WTC11 (cell line): ENCODE results near the gene HNRNPM. TPM values are rescaled to one million over a fixed set of nuclear protein-coding genes. Genes with fewer than 3 reads are reported as not detected.

Source experiments
- ATAC-seq: fragments of 200-7000 bp; cut with Tn5 transposase; 2 replicates; pipeline ENCODE4 v1.10.0; 2021; ENCODE audit warnings: mild to moderate bottlenecking, moderate library complexity
- CTCF ChIA-PET: fragments of 300-600 bp; sonication (Branson Sonifier 250); formaldehyde crosslinking; loops from one replicate; lab custom pipeline; 2021; ENCODE audit warnings: antibody characterized with exemption; lab: Charles Lee
- POLR2A ChIA-PET: fragments of 350-600 bp; sonication (Branson Sonifier 250); formaldehyde crosslinking; loops from one replicate; lab custom pipeline; 2021; ENCODE audit warnings: antibody characterized with exemption; lab: Charles Lee
- DNase-seq: peaks from one replicate; pipeline ENCODE4 v3.0.0; 2021; ENCODE audit warnings: low spot score
- H3K27ac Mint-ChIP-seq: 2 replicates; pipeline ENCODE4 v1.8.0; 2021; ENCODE audit warnings: mixed read lengths
- H3K27me3 Mint-ChIP-seq: 2 replicates; pipeline ENCODE4 v1.8.0; 2021; ENCODE audit warnings: low read depth, mild to moderate bottlenecking, moderate library complexity, mixed read lengths
- H3K36me3 Mint-ChIP-seq: 2 replicates; pipeline ENCODE4 v1.8.0; 2021; ENCODE audit warnings: mixed read lengths
- H3K4me1 Mint-ChIP-seq: 2 replicates; pipeline ENCODE4 v1.8.0; 2022; ENCODE audit warnings: mixed read lengths
- H3K4me3 Mint-ChIP-seq: 2 replicates; pipeline ENCODE4 v1.8.0; 2021; ENCODE audit warnings: mild to moderate bottlenecking, moderate library complexity, mixed read lengths
- H3K9me3 Mint-ChIP-seq: 2 replicates; pipeline ENCODE4 v1.8.0; 2021; ENCODE audit warnings: mixed read lengths
- ATF1 ChIP-seq: sonication (generic); formaldehyde crosslinking; IDR thresholded peaks from 2 replicates; pipeline ENCODE4 v1.8.1; 2023; ENCODE audit warnings: mild to moderate bottlenecking, moderate library complexity, missing genetic modification reagents
- CREB1 ChIP-seq: sonication (generic); formaldehyde crosslinking; IDR thresholded peaks from 2 replicates; pipeline ENCODE4 v1.8.0; 2023; ENCODE audit warnings: mild to moderate bottlenecking, missing genetic modification reagents
- CTCF ChIP-seq: fragments of 200-600 bp; IDR thresholded peaks from 2 replicates; pipeline ENCODE4 v1.8.0; 2022; ENCODE audit warnings: antibody characterized with exemption
- ELF4 ChIP-seq: sonication (generic); formaldehyde crosslinking; IDR thresholded peaks from 2 replicates; pipeline ENCODE4 v1.8.1; 2022; ENCODE audit warnings: low read depth, mild to moderate bottlenecking, moderate library complexity, missing genetic modification reagents
- EMX1 ChIP-seq: fragments of 250-450 bp; sonication (Bioruptor Pico); IDR thresholded peaks from 2 replicates; pipeline ENCODE4 v1.8.0; 2021; ENCODE audit warnings: mild to moderate bottlenecking
- ETV6 ChIP-seq: sonication (generic); formaldehyde crosslinking; IDR thresholded peaks from 2 replicates; pipeline ENCODE4 v1.8.1; 2022; ENCODE audit warnings: mild to moderate bottlenecking, missing genetic modification reagents
- FOXJ3 ChIP-seq: sonication (generic); formaldehyde crosslinking; IDR thresholded peaks from 2 replicates; pipeline ENCODE4 v1.9.0; 2021; ENCODE audit warnings: missing genetic modification reagents, mild to moderate bottlenecking, borderline replicate concordance
- GRHL2 ChIP-seq: fragments of 250-450 bp; sonication (Bioruptor Pico); IDR thresholded peaks from 2 replicates; pipeline ENCODE4 v1.8.0; 2022; ENCODE audit warnings: mild to moderate bottlenecking, moderate library complexity; ENCODE audit not compliant: insufficient replicate concordance, severe bottlenecking
- HMGA2 ChIP-seq: fragments of 250-450 bp; sonication (Bioruptor Pico); IDR thresholded peaks from 2 replicates; pipeline ENCODE4 v1.4.0; 2021; ENCODE audit warnings: mild to moderate bottlenecking, moderate library complexity
- KAT7 ChIP-seq: sonication (generic); formaldehyde crosslinking; IDR thresholded peaks from 2 replicates; pipeline ENCODE4 v1.8.1; 2023; ENCODE audit warnings: missing genetic modification reagents, mild to moderate bottlenecking, borderline replicate concordance
- NR3C1 ChIP-seq: sonication (generic); formaldehyde crosslinking; conservative IDR thresholded peaks from 2 replicates; pipeline ENCODE4 v1.8.1; 2023; ENCODE audit warnings: low read depth, mild to moderate bottlenecking, missing genetic modification reagents
- TEAD4 ChIP-seq: sonication (generic); formaldehyde crosslinking; IDR thresholded peaks from 2 replicates; pipeline ENCODE4 v1.8.0; 2022; ENCODE audit warnings: mild to moderate bottlenecking, missing genetic modification reagents
- USF1 ChIP-seq: sonication (generic); formaldehyde crosslinking; IDR thresholded peaks from 2 replicates; pipeline ENCODE4 v1.8.0; 2022; ENCODE audit warnings: mild to moderate bottlenecking, missing genetic modification reagents
- ZBTB21 ChIP-seq: sonication (generic); formaldehyde crosslinking; IDR thresholded peaks from 2 replicates; pipeline ENCODE4 v1.8.1; 2023; ENCODE audit warnings: mild to moderate bottlenecking, missing genetic modification reagents, borderline replicate concordance
- ZBTB43 ChIP-seq: sonication (generic); formaldehyde crosslinking; IDR thresholded peaks from 2 replicates; pipeline ENCODE4 v1.8.1; 2023; ENCODE audit warnings: mild to moderate bottlenecking, missing genetic modification reagents
- ZNF121 ChIP-seq: sonication (generic); formaldehyde crosslinking; IDR thresholded peaks from 2 replicates; pipeline ENCODE4 v1.8.0; 2023; ENCODE audit warnings: missing genetic modification reagents
- ZNF138 ChIP-seq: sonication (generic); formaldehyde crosslinking; conservative IDR thresholded peaks from 2 replicates; pipeline ENCODE4 v1.8.1; 2022; ENCODE audit warnings: mild to moderate bottlenecking, moderate library complexity, missing genetic modification reagents
- ZNF219 ChIP-seq: sonication (generic); formaldehyde crosslinking; IDR thresholded peaks from 2 replicates; pipeline ENCODE4 v1.8.0; 2023; ENCODE audit warnings: missing genetic modification reagents, mild to moderate bottlenecking, borderline replicate concordance
- ZNF232 ChIP-seq: sonication (generic); formaldehyde crosslinking; IDR thresholded peaks from 2 replicates; pipeline ENCODE4 v1.8.0; 2022; ENCODE audit warnings: mild to moderate bottlenecking, missing genetic modification reagents
- ZNF263 ChIP-seq: sonication (generic); formaldehyde crosslinking; IDR thresholded peaks from 2 replicates; pipeline ENCODE4 v1.8.1; 2022; ENCODE audit warnings: low read depth, mild to moderate bottlenecking, moderate library complexity, missing genetic modification reagents
- ZNF317 ChIP-seq: sonication (generic); formaldehyde crosslinking; IDR thresholded peaks from 2 replicates; pipeline ENCODE4 v1.8.1; 2023; ENCODE audit warnings: low read depth, mild to moderate bottlenecking, moderate library complexity, missing genetic modification reagents, borderline replicate concordance
- ZSCAN18 ChIP-seq: fragments of 250-450 bp; sonication (Bioruptor Pico); IDR thresholded peaks from 2 replicates; pipeline ENCODE4 v2.1.2; 2022; ENCODE audit warnings: mild to moderate bottlenecking, moderate library complexity
- total RNA-seq: library from RNA; stranded (reverse); gene quantifications from 3 replicates; pipeline ENCODE4 v1.2.3, GENCODE V29; 2021
- TF ChIP-seq, protein P1 (sequence below): sonication (generic); formaldehyde crosslinking; IDR thresholded peaks from 2 replicates; pipeline ENCODE4 v1.8.1; 2022; ENCODE audit warnings: low read depth, missing genetic modification reagents, borderline replicate concordance
- TF ChIP-seq, protein P2 (sequence below): sonication (generic); formaldehyde crosslinking; IDR thresholded peaks from 2 replicates; pipeline ENCODE4 v1.8.1; 2022; ENCODE audit warnings: mild to moderate bottlenecking, missing genetic modification reagents, moderate library complexity, borderline replicate concordance

Gene HNRNPM
- total RNA-seq, 1 experiment from 2014 or later, result 416 TPM

DNA sequence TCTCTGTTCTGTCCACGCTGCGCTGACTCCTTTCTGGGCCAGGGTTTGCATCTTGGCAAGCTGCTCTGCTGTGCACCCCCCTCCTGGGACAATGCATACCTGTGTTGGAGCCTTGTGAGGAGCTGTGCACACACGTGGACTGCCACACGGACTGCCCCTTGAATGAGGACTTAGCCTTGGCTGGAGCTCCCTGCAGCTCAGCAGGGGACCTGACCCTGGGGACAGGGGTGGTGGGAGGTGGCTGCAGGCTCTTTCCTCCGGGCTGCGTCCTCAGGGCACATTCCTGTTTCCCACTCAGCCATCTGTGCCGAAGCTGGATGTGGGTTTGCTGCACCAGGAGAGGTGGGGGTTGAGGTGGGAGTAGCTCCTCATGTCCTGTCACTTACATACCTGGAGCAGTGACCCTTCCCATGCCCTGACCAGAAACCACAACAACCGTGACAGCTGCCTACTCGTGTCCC is 46.4 kb upstream of the HNRNPM start:
- H3K4me3 Mint-ChIP-seq, result no peak overlapping the region
- no peak for ATAC-seq
- TF ChIP-seq ATF1 (no peak), ZBTB43 (CRISPR knock-in tag) (no peak), FOXJ3 (CRISPR knock-in tag) (no peak), ZNF219 (CRISPR knock-in tag) (no peak), ZSCAN18 (CRISPR knock-in tag) (no peak), NR3C1 (CRISPR knock-in tag) (no peak), ZNF121 (CRISPR knock-in tag) (no peak)
- TF ChIP-seq, protein P1, sequence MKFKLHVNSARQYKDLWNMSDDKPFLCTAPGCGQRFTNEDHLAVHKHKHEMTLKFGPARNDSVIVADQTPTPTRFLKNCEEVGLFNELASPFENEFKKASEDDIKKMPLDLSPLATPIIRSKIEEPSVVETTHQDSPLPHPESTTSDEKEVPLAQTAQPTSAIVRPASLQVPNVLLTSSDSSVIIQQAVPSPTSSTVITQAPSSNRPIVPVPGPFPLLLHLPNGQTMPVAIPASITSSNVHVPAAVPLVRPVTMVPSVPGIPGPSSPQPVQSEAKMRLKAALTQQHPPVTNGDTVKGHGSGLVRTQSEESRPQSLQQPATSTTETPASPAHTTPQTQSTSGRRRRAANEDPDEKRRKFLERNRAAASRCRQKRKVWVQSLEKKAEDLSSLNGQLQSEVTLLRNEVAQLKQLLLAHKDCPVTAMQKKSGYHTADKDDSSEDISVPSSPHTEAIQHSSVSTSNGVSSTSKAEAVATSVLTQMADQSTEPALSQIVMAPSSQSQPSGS (CRISPR knock-in tag), result no peak
- CTCF ChIA-PET, result interaction anchor here (1.2 to 2.7 kb wide), 4 partner anchors 15 to 63 kb away, joined by 4 to 46 read pairs (median 6); partner anchors contain the start of gene MARCHF2
- peaks cover 8% of the 10 kb centered on the region for H3K4me1 Mint-ChIP-seq
- POLR2A ChIA-PET, result interaction anchor here (0.6 kb wide), 3 partner anchors 23 to 82 kb away, joined by 3 read pairs; no protein-coding TSS in a partner anchor
- peaks cover 11% of the 10 kb centered on the region for H3K36me3 Mint-ChIP-seq
- DNase-seq, result no peak
- no peak overlapping the region for H3K27ac Mint-ChIP-seq
- H3K9me3 Mint-ChIP-seq, result no peaks in the 10 kb centered on the region
- H3K27me3 Mint-ChIP-seq, result no peaks in the 10 kb centered on the region

- Mint-ChIP-seq H3K27ac (no peak overlapping the region), H3K4me3 (no peak overlapping the region), H3K4me1 (peaks cover 8% of the 10 kb centered on the region), H3K36me3 (peaks cover 11% of the 10 kb centered on the region), H3K27me3 (no peaks in the 10 kb centered on the region), H3K9me3 (no peaks in the 10 kb centered on the region)
- CTCF ChIA-PET, result no interaction called here
- no peak for DNase-seq
- no peak for TF ChIP-seq ZNF317 (CRISPR knock-in tag)
- no peak for TF ChIP-seq ZNF263 (CRISPR knock-in tag)
- TF ChIP-seq KAT7, result no peak
- no peak for TF ChIP-seq CREB1 (CRISPR knock-in tag)
- no peak for TF ChIP-seq ETV6 (CRISPR knock-in tag)
- no peak for TF ChIP-seq TEAD4
- TF ChIP-seq ZNF138 (CRISPR knock-in tag), result no peak
- TF ChIP-seq, protein P1 (CRISPR knock-in tag), result no peak
- TF ChIP-seq USF1 (CRISPR knock-in tag), result no peak
- no peak for TF ChIP-seq NR3C1 (CRISPR knock-in tag)
- TF ChIP-seq ELF4, result no peak
- no peak for TF ChIP-seq HMGA2
- TF ChIP-seq, protein P2, sequence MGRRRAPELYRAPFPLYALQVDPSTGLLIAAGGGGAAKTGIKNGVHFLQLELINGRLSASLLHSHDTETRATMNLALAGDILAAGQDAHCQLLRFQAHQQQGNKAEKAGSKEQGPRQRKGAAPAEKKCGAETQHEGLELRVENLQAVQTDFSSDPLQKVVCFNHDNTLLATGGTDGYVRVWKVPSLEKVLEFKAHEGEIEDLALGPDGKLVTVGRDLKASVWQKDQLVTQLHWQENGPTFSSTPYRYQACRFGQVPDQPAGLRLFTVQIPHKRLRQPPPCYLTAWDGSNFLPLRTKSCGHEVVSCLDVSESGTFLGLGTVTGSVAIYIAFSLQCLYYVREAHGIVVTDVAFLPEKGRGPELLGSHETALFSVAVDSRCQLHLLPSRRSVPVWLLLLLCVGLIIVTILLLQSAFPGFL (CRISPR knock-in tag), result no peak
- TF ChIP-seq ZNF232 (CRISPR knock-in tag), result no peak
- TF ChIP-seq ATF1, result no peak
- no peak for TF ChIP-seq CTCF
- no peak for TF ChIP-seq GRHL2
- TF ChIP-seq EMX1 (CRISPR knock-in tag), result no peak
- TF ChIP-seq ZBTB21 (CRISPR knock-in tag), result no peak
- TF ChIP-seq, all 79 proteins: peak for 0
- POLR2A ChIA-PET, result no interaction called here
- no peak for ATAC-seq
Observed at GRCh38 chr19:8399681-8400188, 45.0 kb upstream of the HNRNPM start.
